Right lobe of liver (tissue), 6 donors: ENCODE data around the gene GABRR2. TPM values are rescaled to one million over a fixed set of nuclear protein-coding genes. Genes with fewer than 3 reads are reported as not detected.
A peak's percentile ranks its signal among the peaks of the same experiment; 100 is the strongest.

ENCODE experiments used
- ATAC-seq, 4 donors: fragments of 200-7000 bp; cut with Tn5 transposase; one replicate each; pipeline ENCODE4 v1.9.1; 2020; ENCODE audit warnings: mild to moderate bottlenecking in 4 of 4, moderate library complexity in 4 of 4
- DNase-seq, 3 donors: peaks; one replicate each; pipeline ENCODE4 v3.0.0-alpha.2; 2020
- H3K27ac ChIP-seq, 3 donors: fragments of 200-600 bp; one replicate each; pipeline ENCODE4 v1.8.0; 2022
- H3K27me3 ChIP-seq, 2 donors: fragments of 200-600 bp; one replicate each; pipeline ENCODE4 v1.8.0; 2022
- H3K36me3 ChIP-seq, 4 donors: fragments of 200-600 bp; sonication (generic) in 1 of 4; one replicate each; pipeline versions ENCODE4 v1.5.1 to v1.8.0; 2017 to 2022; ENCODE audit warnings: control low read depth in 1 of 4
- H3K4me1 ChIP-seq, 4 donors: fragments of 200-600 bp; sonication (generic) in 1 of 4; one replicate each; pipeline versions ENCODE4 v1.5.1 to v1.8.0; 2017 to 2022; ENCODE audit warnings: control low read depth in 1 of 4
- H3K4me3 ChIP-seq, 3 donors: fragments of 200-600 bp; one replicate each; pipeline ENCODE4 v1.8.0; 2022
- H3K9me3 ChIP-seq, 4 donors: fragments of 200-600 bp; sonication (generic) in 1 of 4; one replicate each; pipeline versions ENCODE4 v1.5.1 to v1.8.0; 2017 to 2022; ENCODE audit warnings: control low read depth in 1 of 4
- CTCF ChIP-seq, 4 donors: fragments of 200-600 bp in 3 of 4; fragments of 450-650 bp in 1 of 4; IDR thresholded peaks; one replicate each; pipeline versions ENCODE4 v1.5.1 to v1.8.0; 2016 to 2022; ENCODE audit warnings: antibody characterized with exemption in 4 of 4, mild to moderate bottlenecking in 2 of 4
- POLR2A ChIP-seq: fragments of 450-650 bp; IDR thresholded peaks from one replicate; pipeline ENCODE4 v1.6.1; 2017; ENCODE audit warnings: antibody characterized with exemption, mild to moderate bottlenecking
- WGBS: methylation state at CpG from one replicate; pipeline ENCODE4 v1.1.6; 2018; ENCODE audit warnings: low coverage, low lambda C conversion rate; ENCODE audit not compliant: insufficient coverage; ENCODE audit errors: missing lambda C conversion rate; 5-methylcytosine and 5-hydroxymethylcytosine counted together
- intact Hi-C, 2 donors: fragments of 100-400 bp; cut with DNase I; formaldehyde crosslinking; loops; one replicate each; pipeline versions ENCODE4 v1.11.2 to v1.14.1; 2022
- total RNA-seq, 6 experiments: library from RNA; depleted of rRNA in 2 of 6; stranded (reverse); fragments of >200 nt in 2 of 6; fragmentation: NEBNext Ultra II Directional in 3 of 6; extraction: Animal tissue kit (Norgen Biotek cat#: 25700) in 3 of 6; gene quantifications; one replicate each; pipeline versions ENCODE4 v1.1.0 to v1.2.4, GENCODE V29; 2016 to 2023
- donor health status: DM: no; HTN: yes; CAD: no.
- donor health status: DM: no; HTN: no; CAD: no.
- donor health status: DM: no; HTN: no; CAD: no.
- donor health status: DM: no; HTN: yes; CAD: no.
- donor health status: DM: no; HTN: yes; CAD: no.

Gene GABRR2
- total RNA-seq, 6 experiments from 2014 or later = 0.20 to 1.2 (median 0.56) TPM

- Histone ChIP-seq H3K27me3 (no peaks in the 10 kb centered on the region), H3K36me3 (no peaks in the 10 kb centered on the region), H3K27ac (no peak overlapping the region), H3K9me3 (no peaks in the 10 kb centered on the region), H3K4me3 (no peak overlapping the region), H3K4me1 (no peaks in the 10 kb centered on the region)
- no peak for ATAC-seq
- TF ChIP-seq CTCF (IDR thresholded peaks at IDR 0.05) = no peak
- TF ChIP-seq POLR2A = no peak
- no peak for DNase-seq
- intact Hi-C loops = no loop called here
Observed at GRCh38 chr6:89215391-89215790, 99.7 kb downstream of the GABRR2 start.

- H3K36me3 ChIP-seq = no peaks in the 10 kb centered on the region
- H3K9me3 ChIP-seq = no peaks in the 10 kb centered on the region
- ATAC-seq = peak; percentile 49 to 79 (median 74)
- H3K4me1 ChIP-seq = no peaks in the 10 kb centered on the region
- no peaks in the 10 kb centered on the region for H3K27me3 ChIP-seq
- no peak overlapping the region for H3K27ac ChIP-seq
- intact Hi-C loops = no loop called here
- TF ChIP-seq POLR2A (no peak), CTCF (IDR thresholded peaks at IDR 0.05) (no peak)
- no peak overlapping the region for H3K4me3 ChIP-seq
- DNase-seq = no peak
Observed at GRCh38 chr6:89214197-89214596, 100.9 kb downstream of the GABRR2 start.

GRCh38 chr6:89212472-89212871 lies 102.6 kb downstream of the GABRR2 start:
- no peak overlapping the region for H3K27ac ChIP-seq
- 69% methylated on average over 5 of the region's 5 CpGs for WGBS
- no peaks in the 10 kb centered on the region for H3K9me3 ChIP-seq
- H3K36me3 ChIP-seq = no peaks in the 10 kb centered on the region
- no peaks in the 10 kb centered on the region for H3K4me1 ChIP-seq
- ATAC-seq (no peak), DNase-seq (no peak)
- H3K4me3 ChIP-seq = no peak overlapping the region
- TF ChIP-seq CTCF (IDR thresholded peaks at IDR 0.05) (no peak), POLR2A (no peak)
- intact Hi-C loops = no loop called here
- no peaks in the 10 kb centered on the region for H3K27me3 ChIP-seq

- H3K9me3 ChIP-seq = no peaks in the 10 kb centered on the region
- no peaks in the 10 kb centered on the region for H3K27me3 ChIP-seq
- no peaks in the 10 kb centered on the region for H3K36me3 ChIP-seq
- TF ChIP-seq CTCF (IDR thresholded peaks at IDR 0.05) (no peak), POLR2A (no peak)
- H3K4me3 ChIP-seq = no peak overlapping the region
- ATAC-seq (no peak), DNase-seq (no peak)
- intact Hi-C loops = no loop called here
- no peak overlapping the region for H3K27ac ChIP-seq
- H3K4me1 ChIP-seq = no peaks in the 10 kb centered on the region
- WGBS = 93% methylated on average over 5 of the region's 6 CpGs
Observed at GRCh38 chr6:89209457-89209856, 105.6 kb downstream of the GABRR2 start.

- no peak for DNase-seq
- H3K27me3 ChIP-seq = no peaks in the 10 kb centered on the region
- intact Hi-C loops = no loop called here
- no peaks in the 10 kb centered on the region for H3K36me3 ChIP-seq
- H3K9me3 ChIP-seq = no peaks in the 10 kb centered on the region
- H3K4me1 ChIP-seq = no peaks in the 10 kb centered on the region
- H3K4me3 ChIP-seq = no peak overlapping the region
- H3K27ac ChIP-seq = no peak overlapping the region
- no peak for TF ChIP-seq CTCF (IDR thresholded peaks at IDR 0.05)
- no peak for TF ChIP-seq POLR2A
- ATAC-seq = no peak
- WGBS = 33% methylated on average over 2 of the region's 4 CpGs
Observed at GRCh38 chr6:89208551-89208950, 106.5 kb downstream of the GABRR2 start.
